Effector CD4-positive, alpha-beta T cell (primary cell): Measurements from ENCODE around the gene TSPOAP1.

Source experiments
- DNase-seq: peaks from one replicate; pipeline ENCODE4 v3.0.0-alpha.2; 2020

Gene TSPOAP1

GRCh38 chr17:58302919-58303585, 25.5 kb downstream of the TSPOAP1 start:
- DNase-seq: no peak

- DNase-seq: no peak
Observed at GRCh38 chr17:58302171-58302918, 26.2 kb downstream of the TSPOAP1 start.

- DNase-seq: no peak
Observed at GRCh38 chr17:58301504-58302150, 27.0 kb downstream of the TSPOAP1 start.

GRCh38 chr17:58300336-58300735, 28.3 kb downstream of the TSPOAP1 start:
- no peak for DNase-seq

GRCh38 chr17:58294034-58294433, 34.6 kb downstream of the TSPOAP1 start:
- no peak for DNase-seq

GRCh38 chr17:58291246-58291645, 37.3 kb downstream of the TSPOAP1 start:
- DNase-seq: no peak

- no peak for DNase-seq
Observed at GRCh38 chr17:58289869-58290268, 38.7 kb downstream of the TSPOAP1 start.

GRCh38 chr17:58285422-58285810, 43.2 kb downstream of the TSPOAP1 start:
- no peak for DNase-seq

GRCh38 chr17:58284613-58285421, 43.8 kb downstream of the TSPOAP1 start:
- no peak for DNase-seq

- no peak for DNase-seq
Observed at GRCh38 chr17:58283674-58284612, 44.7 kb downstream of the TSPOAP1 start.

- DNase-seq: no peak
Observed at GRCh38 chr17:58282442-58282841, 46.2 kb downstream of the TSPOAP1 start.

- DNase-seq: no peak
Observed at GRCh38 chr17:58281511-58282011, 47.0 kb downstream of the TSPOAP1 start.

GRCh38 chr17:58280480-58281217, 47.9 kb downstream of the TSPOAP1 start, which contains the start of gene MPO:
Gene MPO, minus strand, starts transcription at chr17:58280935. Its CDS starts 177 bp downstream, at chr17:58280758.
- DNase-seq: no peak

- DNase-seq: no peak
Observed at GRCh38 chr17:58279736-58280479, 48.7 kb downstream of the TSPOAP1 start.

- DNase-seq: no peak
Observed at GRCh38 chr17:58279016-58279711, 49.4 kb downstream of the TSPOAP1 start.

- DNase-seq: no peak
Observed at GRCh38 chr17:58278661-58279015, 50.0 kb downstream of the TSPOAP1 start.

GRCh38 chr17:58277802-58278595, 50.6 kb downstream of the TSPOAP1 start:
- no peak for DNase-seq

GRCh38 chr17:58277107-58277801, 51.3 kb downstream of the TSPOAP1 start:
- no peak for DNase-seq
